MM.1S (cell line): ENCODE data around the gene HTRA3.
A peak's percentile ranks its signal among the peaks of the same experiment; 100 is the strongest.

Experiments used
- DNase-seq: peaks from one replicate; pipeline ENCODE4 v3.0.0-alpha.2; 2015
- H2AFZ ChIP-seq: fragments of 300-600 bp; sonication (generic); 2 replicates; pipeline ENCODE4 v1.6.0; 2016; ENCODE audit warnings: antibody characterized with exemption, low read length
- H3F3A ChIP-seq: fragments of 300-600 bp; sonication (generic); 2 replicates; pipeline ENCODE4 v1.6.1; 2016; ENCODE audit warnings: mild to moderate bottlenecking, antibody characterized with exemption, low read length, moderate library complexity, mixed read lengths; ENCODE audit not compliant: insufficient read depth
- H3K27ac ChIP-seq: fragments of 300-600 bp; sonication (generic); 2 replicates; pipeline ENCODE4 v1.5.1; 2016; ENCODE audit warnings: mild to moderate bottlenecking, low read length
- H3K27me3 ChIP-seq: fragments of 300-600 bp; sonication (generic); replicated peaks from 2 replicates; pipeline ENCODE4 v1.6.0; 2016; ENCODE audit warnings: low read length; ENCODE audit not compliant: insufficient read depth
- H3K36me3 ChIP-seq: fragments of 300-600 bp; sonication (generic); replicated peaks from 2 replicates; pipeline ENCODE4 v1.6.1; 2016; ENCODE audit warnings: mild to moderate bottlenecking, low read length, mixed read lengths; ENCODE audit not compliant: insufficient read depth
- H3K4me1 ChIP-seq: fragments of 300-600 bp; sonication (generic); 2 replicates; pipeline ENCODE4 v1.6.1; 2016; ENCODE audit warnings: low read length, mixed read lengths
- H3K4me2 ChIP-seq: fragments of 300-600 bp; sonication (generic); 2 replicates; pipeline ENCODE4 v1.6.0; 2016; ENCODE audit warnings: low read depth, low read length
- H3K4me3 ChIP-seq: fragments of 300-600 bp; sonication (generic); 2 replicates; pipeline ENCODE4 v1.5.1; 2016; ENCODE audit warnings: low read length, mixed read lengths
- H3K79me2 ChIP-seq: fragments of 300-600 bp; sonication (generic); 2 replicates; pipeline ENCODE4 v1.6.1; 2016; ENCODE audit warnings: mixed run types, low read length, mixed read lengths
- H3K9ac ChIP-seq: fragments of 300-600 bp; sonication (generic); 2 replicates; pipeline ENCODE4 v1.6.1; 2016; ENCODE audit warnings: low read length, mixed read lengths
- H3K9me2 ChIP-seq: fragments of 300-600 bp; sonication (generic); replicated peaks from 2 replicates; pipeline ENCODE4 v1.6.1; 2016; ENCODE audit warnings: mild to moderate bottlenecking, low read length, mixed read lengths; ENCODE audit not compliant: insufficient read depth
- H3K9me3 ChIP-seq: fragments of 300-600 bp; sonication (generic); replicated peaks from 2 replicates; pipeline ENCODE4 v1.6.1; 2016; ENCODE audit warnings: mild to moderate bottlenecking, low read length, mixed read lengths; ENCODE audit not compliant: insufficient read depth
- H4K20me1 ChIP-seq: fragments of 300-600 bp; sonication (generic); 2 replicates; pipeline ENCODE4 v1.6.1; 2016; ENCODE audit warnings: mild to moderate bottlenecking, low read length, moderate library complexity, mixed read lengths; ENCODE audit not compliant: insufficient read depth
- EZH2 ChIP-seq: fragments of 300-600 bp; sonication (generic); optimal IDR thresholded peaks from 2 replicates; pipeline ENCODE3; 2017; ENCODE audit warnings: low read depth, mild to moderate bottlenecking, antibody characterized with exemption, low read length, mixed read lengths
- EZH2phosphoT487 ChIP-seq: fragments of 300-600 bp; sonication (generic); IDR thresholded peaks from 2 replicates; pipeline ENCODE4 v1.6.1; 2018; ENCODE audit warnings: antibody characterized with exemption, low read length
- TF ChIP-seq, protein P1 (sequence below): fragments of 300-600 bp; sonication (generic); IDR thresholded peaks from 2 replicates; pipeline ENCODE4 v1.5.1; 2016; ENCODE audit warnings: antibody characterized with exemption, low read length, mixed read lengths

HTRA3 gene

DNA sequence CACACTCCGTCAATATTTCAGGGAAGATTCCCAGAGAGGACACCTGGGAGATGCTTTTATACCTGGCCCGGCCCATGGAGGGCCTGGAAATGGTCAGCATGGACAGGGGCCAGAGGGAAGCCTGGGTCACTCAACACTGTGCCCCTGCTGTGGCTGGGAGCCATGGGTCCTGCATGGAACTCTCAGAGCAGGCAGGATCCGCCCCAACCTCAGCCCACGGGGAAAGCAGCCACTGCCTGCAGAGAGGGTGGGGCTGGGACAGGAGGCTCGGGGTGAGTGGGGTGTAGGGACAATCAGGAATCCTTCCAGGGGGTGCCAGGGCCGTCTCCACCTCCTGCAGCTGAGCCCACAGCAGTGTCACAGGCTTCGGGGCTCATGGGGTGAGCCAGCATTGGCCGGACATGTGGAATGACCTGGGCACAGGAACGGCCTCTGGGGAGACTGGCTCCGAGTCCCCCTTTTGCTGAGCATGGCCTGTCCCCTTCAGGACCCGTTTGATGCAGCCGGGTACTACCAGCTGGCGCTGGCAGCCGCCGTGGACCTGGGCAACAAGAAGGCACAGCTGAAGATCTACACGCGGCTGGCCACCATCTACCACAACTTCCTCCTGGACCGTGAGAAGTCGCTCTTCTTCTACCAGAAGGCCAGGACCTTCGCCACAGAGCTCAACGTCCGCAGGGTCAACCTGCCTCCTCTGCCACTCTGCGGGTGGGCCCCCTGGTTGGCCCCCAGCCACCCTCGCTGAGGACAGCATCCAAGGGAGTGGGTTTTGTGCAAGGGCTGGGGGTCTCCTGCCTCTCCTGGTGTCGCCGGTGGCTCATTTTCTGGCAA is 29.1 kb upstream of the HTRA3 start:
- Histone ChIP-seq H3K36me3 (no peaks in the 10 kb centered on the region), H4K20me1 (no peaks in the 10 kb centered on the region), H3K4me2 (no peak overlapping the region), H2AFZ (no peak overlapping the region), H3K9ac (no peak overlapping the region), H3K4me1 (peaks cover 26% of the 10 kb centered on the region), H3K27me3 (peaks cover 24% of the 10 kb centered on the region), H3K27ac (no peak overlapping the region), H3F3A (no peaks in the 10 kb centered on the region), H3K79me2 (no peaks in the 10 kb centered on the region), H3K9me3 (no peaks in the 10 kb centered on the region), H3K4me3 (no peak overlapping the region), H3K9me2 (no peaks in the 10 kb centered on the region)
- DNase-seq, result no peak
- no peak for TF ChIP-seq EZH2phosphoT487
- TF ChIP-seq, protein P1, sequence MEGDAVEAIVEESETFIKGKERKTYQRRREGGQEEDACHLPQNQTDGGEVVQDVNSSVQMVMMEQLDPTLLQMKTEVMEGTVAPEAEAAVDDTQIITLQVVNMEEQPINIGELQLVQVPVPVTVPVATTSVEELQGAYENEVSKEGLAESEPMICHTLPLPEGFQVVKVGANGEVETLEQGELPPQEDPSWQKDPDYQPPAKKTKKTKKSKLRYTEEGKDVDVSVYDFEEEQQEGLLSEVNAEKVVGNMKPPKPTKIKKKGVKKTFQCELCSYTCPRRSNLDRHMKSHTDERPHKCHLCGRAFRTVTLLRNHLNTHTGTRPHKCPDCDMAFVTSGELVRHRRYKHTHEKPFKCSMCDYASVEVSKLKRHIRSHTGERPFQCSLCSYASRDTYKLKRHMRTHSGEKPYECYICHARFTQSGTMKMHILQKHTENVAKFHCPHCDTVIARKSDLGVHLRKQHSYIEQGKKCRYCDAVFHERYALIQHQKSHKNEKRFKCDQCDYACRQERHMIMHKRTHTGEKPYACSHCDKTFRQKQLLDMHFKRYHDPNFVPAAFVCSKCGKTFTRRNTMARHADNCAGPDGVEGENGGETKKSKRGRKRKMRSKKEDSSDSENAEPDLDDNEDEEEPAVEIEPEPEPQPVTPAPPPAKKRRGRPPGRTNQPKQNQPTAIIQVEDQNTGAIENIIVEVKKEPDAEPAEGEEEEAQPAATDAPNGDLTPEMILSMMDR, result no peak
- no peak for TF ChIP-seq EZH2

DNA sequence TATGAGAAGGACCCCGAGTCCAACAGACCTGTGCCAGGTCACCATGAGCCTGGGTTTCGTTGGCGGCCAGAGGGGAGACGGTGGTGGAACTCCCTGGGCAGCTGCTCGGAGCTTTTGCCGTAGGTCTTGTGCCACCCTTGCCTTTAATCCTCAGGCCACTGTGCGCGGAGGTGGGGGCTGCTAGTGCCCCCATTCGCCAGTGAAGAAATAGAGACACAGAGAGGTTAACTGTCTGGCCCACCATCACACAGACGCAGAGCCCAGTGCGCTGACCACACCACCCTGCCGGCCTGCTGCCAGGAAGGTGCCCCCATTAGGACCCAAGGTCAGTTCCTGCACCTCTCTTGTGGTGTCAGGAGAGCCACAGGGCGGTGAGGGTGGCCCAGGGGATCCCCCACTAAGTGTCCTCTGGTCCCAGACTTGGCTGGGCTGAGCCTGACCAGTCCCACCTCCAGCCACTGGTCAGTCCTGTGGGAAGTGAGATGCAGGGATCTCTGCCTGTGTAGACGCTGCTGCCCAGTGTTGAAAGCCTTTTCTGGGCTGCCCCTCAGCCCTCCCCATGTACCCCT is 28.3 kb upstream of the HTRA3 start:
- H3K9ac ChIP-seq, result no peak overlapping the region
- no peak for TF ChIP-seq EZH2
- TF ChIP-seq EZH2phosphoT487, result no peak
- TF ChIP-seq, protein P1, result no peak
- no peaks in the 10 kb centered on the region for H3K9me2 ChIP-seq

DNA sequence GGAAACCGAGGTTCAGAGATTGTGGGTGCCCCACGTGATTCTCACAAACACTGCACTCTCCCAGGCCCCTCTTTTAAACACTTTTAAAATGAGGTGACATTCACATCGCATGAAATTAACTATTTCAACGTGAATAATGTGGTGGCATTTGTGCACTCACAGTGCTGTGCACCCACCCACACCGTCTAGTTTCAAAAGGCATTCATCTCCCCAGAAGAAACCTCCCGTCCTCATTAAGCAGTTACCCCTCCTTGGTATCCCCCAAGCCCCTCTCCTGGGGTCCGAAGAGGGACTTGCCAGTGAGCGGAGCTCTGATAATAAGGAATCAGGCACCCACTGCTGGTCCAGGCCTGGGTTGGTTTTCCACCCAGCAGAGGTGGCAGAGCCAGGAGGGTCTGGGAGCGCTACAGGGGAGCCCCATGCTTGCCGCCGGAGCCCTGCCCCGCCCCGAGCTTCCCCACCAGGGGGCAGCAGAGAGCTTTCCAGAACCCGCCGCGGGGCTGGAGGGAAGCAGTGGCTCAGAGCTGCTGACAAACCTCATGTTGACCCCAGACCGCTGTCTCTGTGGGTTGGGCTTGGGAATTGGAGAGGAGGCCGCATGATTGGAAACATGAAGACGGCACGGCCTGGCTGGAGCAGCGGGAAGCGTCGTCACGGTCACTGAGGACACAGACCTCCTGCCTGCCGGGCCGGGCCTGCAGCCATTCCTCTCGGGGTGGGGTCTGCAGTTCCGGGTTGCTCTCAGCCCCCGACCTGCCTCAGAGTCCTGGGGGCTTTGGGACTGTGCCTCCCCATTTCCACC is 27.5 kb upstream of the HTRA3 start:
- no peak overlapping the region for H3K27ac ChIP-seq
- no peaks in the 10 kb centered on the region for H3F3A ChIP-seq
- H3K9me2 ChIP-seq, result no peaks in the 10 kb centered on the region
- no peak overlapping the region for H3K4me3 ChIP-seq
- H3K9ac ChIP-seq, result no peak overlapping the region
- H3K27me3 ChIP-seq, result peaks cover 41% of the 10 kb centered on the region
- no peaks in the 10 kb centered on the region for H3K9me3 ChIP-seq
- H3K79me2 ChIP-seq, result no peaks in the 10 kb centered on the region
- H3K36me3 ChIP-seq, result no peaks in the 10 kb centered on the region
- TF ChIP-seq EZH2phosphoT487, result no peak
- TF ChIP-seq, protein P1, result peak; percentile 92
- H3K4me2 ChIP-seq, result no peak overlapping the region
- peaks cover 17% of the 10 kb centered on the region for H3K4me1 ChIP-seq
- no peaks in the 10 kb centered on the region for H4K20me1 ChIP-seq
- H2AFZ ChIP-seq, result no peak overlapping the region
- peak; percentile 52 for DNase-seq

More for the DNA sequence above, 28.3 kb upstream of the HTRA3 start:
- H2AFZ ChIP-seq, result no peak overlapping the region
- DNase-seq, result no peak
- H3K36me3 ChIP-seq, result no peaks in the 10 kb centered on the region
- no peaks in the 10 kb centered on the region for H3F3A ChIP-seq
- peaks cover 20% of the 10 kb centered on the region for H3K4me1 ChIP-seq
- H4K20me1 ChIP-seq, result no peaks in the 10 kb centered on the region
- peaks cover 33% of the 10 kb centered on the region for H3K27me3 ChIP-seq
- H3K4me3 ChIP-seq, result no peak overlapping the region
- H3K27ac ChIP-seq, result no peak overlapping the region
- H3K4me2 ChIP-seq, result no peak overlapping the region
- H3K79me2 ChIP-seq, result no peaks in the 10 kb centered on the region
- H3K9me3 ChIP-seq, result no peaks in the 10 kb centered on the region
